ENCODE measurements around the gene BBS7.

BBS7 gene

GRCh38 chr4:121824171-121824527 is 46.1 kb downstream of the BBS7 start:
- DNase-seq = no peak

GRCh38 chr4:121823505-121824170 is 46.6 kb downstream of the BBS7 start, which contains the start of gene CCNA2:
TSS of gene CCNA2 (minus strand) at chr4:121823883. CDS start at chr4:121823628, 255 bp downstream.
- DNase-seq = peak; percentile 95

- no peak for DNase-seq
Observed at GRCh38 chr4:121822796-121823504, 47.3 kb downstream of the BBS7 start.

- no peak for DNase-seq
Observed at GRCh38 chr4:121822047-121822446, 48.2 kb downstream of the BBS7 start.

- DNase-seq = no peak
Observed at GRCh38 chr4:121819216-121819965, 50.9 kb downstream of the BBS7 start.

GRCh38 chr4:121818215-121818614 is 52.1 kb downstream of the BBS7 start:
- DNase-seq = no peak

- DNase-seq = no peak
Observed at GRCh38 chr4:121817701-121818100, 52.6 kb downstream of the BBS7 start.

- no peak for DNase-seq
Observed at GRCh38 chr4:121817006-121817405, 53.3 kb downstream of the BBS7 start.

GRCh38 chr4:121814756-121815155 is 55.5 kb downstream of the BBS7 start:
- no peak for DNase-seq

- no peak for DNase-seq
Observed at GRCh38 chr4:121811122-121811521, 59.2 kb downstream of the BBS7 start.

- no peak for DNase-seq
Observed at GRCh38 chr4:121806411-121806810, 63.9 kb downstream of the BBS7 start.

GRCh38 chr4:121801715-121802075 is 68.6 kb downstream of the BBS7 start:
- no peak for DNase-seq

- peak; percentile 94 for DNase-seq
Observed at GRCh38 chr4:121800961-121801714, 69.1 kb downstream of the BBS7 start, which contains the start of gene EXOSC9. TSS of gene EXOSC9 (plus strand) at chr4:121801323. CDS start at chr4:121801425, 102 bp downstream.

GRCh38 chr4:121800638-121800960 is 69.7 kb downstream of the BBS7 start:
- no peak for DNase-seq

- DNase-seq = no peak
Observed at GRCh38 chr4:121799867-121800501, 70.3 kb downstream of the BBS7 start.

GRCh38 chr4:121799208-121799823 is 71.0 kb downstream of the BBS7 start:
- DNase-seq = no peak

GRCh38 chr4:121796283-121796682 is 74.0 kb downstream of the BBS7 start:
- no peak for DNase-seq

- no peak for DNase-seq
Observed at GRCh38 chr4:121794505-121795188, 75.6 kb downstream of the BBS7 start.

- DNase-seq = no peak
Observed at GRCh38 chr4:121792966-121793365, 77.3 kb downstream of the BBS7 start.

- DNase-seq = no peak
Observed at GRCh38 chr4:121791481-121791880, 78.8 kb downstream of the BBS7 start.

GRCh38 chr4:121790976-121791375 is 79.3 kb downstream of the BBS7 start:
- DNase-seq = no peak
